ENCODE measurements around the gene RAB1A. TPM values are rescaled to one million over a fixed set of nuclear protein-coding genes. Genes with fewer than 3 reads are reported as not detected.

Gene RAB1A
- total and polyA plus RNA-seq, 2 of the 13 experiments (the other 11 are each of a cell fraction or from before 2014, with no cell fraction given), result 206 to 226 TPM

- TF ChIP-seq REST (IDR thresholded peaks at IDR 0.05; ENCODE audit: borderline replicate concordance in 1 of 2, low read depth in 1 of 2, low read length in 2 of 2) (peak in 1 of 2 experiments; percentile 86), NPAS2 (CRISPR knock-in tag; IDR thresholded peaks at IDR 0.05; ENCODE audit: borderline replicate concordance) (0 out of 2 replicates have a peak, but pooled peaks have one; percentile 28), ARNT2 (CRISPR knock-in tag; IDR thresholded peaks at IDR 0.05; ENCODE audit: low read depth) (no peak), NKX3-1 (CRISPR knock-in tag; IDR thresholded peaks at IDR 0.05) (no peak), ZNF235 (CRISPR knock-in tag; IDR thresholded peaks at IDR 0.05; ENCODE audit: borderline replicate concordance) (no peak), SNAPC2 (CRISPR knock-in tag; IDR thresholded peaks at IDR 0.05) (no peak), ZBTB25 (CRISPR knock-in tag; IDR thresholded peaks at IDR 0.05) (peak; percentile 29; the same call in 1 of the 2 replicates), PHF8 (CRISPR knock-in tag; IDR thresholded peaks at IDR 0.05) (no peak), HMGA1 (CRISPR knock-in tag; conservative IDR thresholded peaks at IDR 0.05) (no peak), YEATS2 (CRISPR knock-in tag; IDR thresholded peaks at IDR 0.05; ENCODE audit: borderline replicate concordance) (peak; percentile 20; the same call in 1 of the 2 replicates), ETS1 (CRISPR knock-in tag; IDR thresholded peaks at IDR 0.05) (no peak), ZUFSP (CRISPR knock-in tag; IDR thresholded peaks at IDR 0.05; ENCODE audit: borderline replicate concordance) (no peak), HOXA3 (CRISPR knock-in tag; IDR thresholded peaks at IDR 0.05) (peak; percentile 52; the same call in 1 of the 2 replicates), FOXM1 (CRISPR knock-in tag; IDR thresholded peaks at IDR 0.05) (no peak), MIXL1 (CRISPR knock-in tag; IDR thresholded peaks at IDR 0.05) (no peak), CREM (IDR thresholded peaks at IDR 0.05) (peak; percentile 32; the same call in 1 of the 2 replicates), CREM (CRISPR knock-in tag; IDR thresholded peaks at IDR 0.05) (no peak), SOX6 (IDR thresholded peaks at IDR 0.05) (no peak), SOX6 (CRISPR knock-in tag; IDR thresholded peaks at IDR 0.05) (peak; percentile 15; the same call in 1 of the 2 replicates), PITX1 (CRISPR knock-in tag; IDR thresholded peaks at IDR 0.05) (peak; percentile 60; the same call in 1 of the 2 replicates), CREB1 (IDR thresholded peaks at IDR 0.05) (no peak), CREB1 (CRISPR knock-in tag; IDR thresholded peaks at IDR 0.05) (peak; percentile 37; the same call in 1 of the 2 replicates), RCOR2 (CRISPR knock-in tag; IDR thresholded peaks at IDR 0.05) (0 out of 2 replicates have a peak, but pooled peaks have one; percentile 14), ZFP41 (CRISPR knock-in tag; IDR thresholded peaks at IDR 0.05; ENCODE audit: borderline replicate concordance) (0 out of 2 replicates have a peak, but pooled peaks have one; percentile 13)
These were observed 75.0 kb downstream of the RAB1A start (continued) for GRCh38 chr2:65054749-65055421.
